Kidney (tissue), 14 donors: ENCODE results near the gene ZNF331. TPM values are rescaled to one million over a fixed set of nuclear protein-coding genes. Genes with fewer than 3 reads are reported as not detected.

Experiments used
- DNase-seq, 5 donors: peaks; one replicate each; pipeline ENCODE4 v3.0.0-alpha.2; 2013 to 2020
- FAIRE-seq: peaks from 2 replicates; lab custom pipeline; 2012; peaks lifted over from hg19 to GRCh38; lab: Jason Lieb, UNC
- H3K27ac ChIP-seq, 2 donors: one replicate each; pipeline ENCODE4 v1.7.0; 2013; ENCODE audit warnings: low read depth in 2 of 2, low read length in 2 of 2, inconsistent platforms in 1 of 2
- H3K27me3 ChIP-seq: one replicate; pipeline ENCODE4 v1.7.1; 2013; ENCODE audit warnings: low read length, inconsistent platforms; ENCODE audit not compliant: control insufficient read depth, insufficient read depth
- H3K36me3 ChIP-seq, 3 donors: one replicate each; pipeline versions ENCODE4 v1.7.0 to v1.7.1; 2013; ENCODE audit warnings: low read length in 3 of 3, control low read depth in 1 of 3, inconsistent platforms in 1 of 3; ENCODE audit not compliant: insufficient read depth in 3 of 3, control insufficient read depth in 2 of 3
- H3K4me1 ChIP-seq, 3 donors: one replicate each; pipeline versions ENCODE4 v1.7.0 to v1.7.1; 2013; ENCODE audit warnings: low read length in 3 of 3, inconsistent platforms in 1 of 3, low read depth in 1 of 3; ENCODE audit not compliant: control insufficient read depth in 2 of 3, insufficient read depth in 2 of 3
- H3K4me3 ChIP-seq, 3 donors: one replicate each; pipeline versions ENCODE4 v1.7.0 to v1.8.1; 2013; ENCODE audit warnings: low read length in 3 of 3, control low read depth in 1 of 3, inconsistent platforms in 1 of 3
- H3K9ac ChIP-seq, 3 donors: one replicate each; pipeline versions ENCODE4 v1.7.0 to v1.7.1; 2013; ENCODE audit warnings: low read length in 3 of 3, control low read depth in 1 of 3, inconsistent platforms in 1 of 3
- H3K9me3 ChIP-seq, 3 donors: one replicate each; pipeline versions ENCODE4 v1.7.0 to v1.7.1; 2013; ENCODE audit warnings: low read length in 3 of 3, control low read depth in 1 of 3, inconsistent platforms in 1 of 3; ENCODE audit not compliant: control insufficient read depth in 2 of 3, insufficient read depth in 1 of 3
- CTCF ChIP-seq: IDR thresholded peaks from 3 replicates; pipeline ENCODE4 v1.5.1; 2012; ENCODE audit warnings: mild to moderate bottlenecking, moderate library complexity, borderline replicate concordance; ENCODE audit not compliant: insufficient read depth; ENCODE audit errors: extremely low read depth
- intact Hi-C: fragments of 100-400 bp; cut with DNase I; formaldehyde crosslinking; loops from one replicate; pipeline ENCODE4 v1.11.1; 2022
- polyA plus RNA-seq: library from polyadenylated mRNA; stranded (reverse); fragments of 350-450 nt; fragmentation: Illumina TruSeq; extraction: RNeasy Lipid Tissue Mini Kit (QIAGEN cat#74804); gene quantifications from one replicate; pipeline ENCODE4 v1.2.3, GENCODE V29; 2014; ENCODE audit warnings: low read depth, low replicate concordance; ENCODE audit not compliant: insufficient read depth
- total RNA-seq: library from RNA; stranded (reverse); fragmentation: NEBNext Ultra II Directional; extraction: Animal tissue kit (Norgen Biotek cat#: 25700); gene quantifications from one replicate; pipeline ENCODE4 v1.2.1, GENCODE V29; 2021
- donor health status: control.
- donor health status: control.
- donor health status: control.
- donor health status: control.
- donor health status: control.
- donor health status: DM: yes; HTN: yes; CAD: no.
- donor health status: Normal renal cell carcinoma (clear cell type).

The ZNF331 gene
- total and polyA plus RNA-seq, 2 donors from 2014 or later = 6.5 to 22.3 TPM

- intact Hi-C loops = no loop called here
- TF ChIP-seq CTCF = no peak
- no peak for FAIRE-seq
Measured at GRCh38 chr19:53530622-53531021, 7.3 kb upstream of the ZNF331 start.

GRCh38 chr19:53531457-53531856, 6.5 kb upstream of the ZNF331 start:
- H3K27me3 ChIP-seq = no peaks in the 10 kb centered on the region
- H3K4me3 ChIP-seq = no peak overlapping the region
- H3K4me1 ChIP-seq = no peaks in the 10 kb centered on the region
- TF ChIP-seq CTCF = no peak
- no peak overlapping the region for H3K27ac ChIP-seq
- intact Hi-C loops = no loop called here
- FAIRE-seq (no peak), DNase-seq (no peak)
- no peaks in the 10 kb centered on the region for H3K36me3 ChIP-seq
- no peaks in the 10 kb centered on the region for H3K9me3 ChIP-seq
- no peak overlapping the region for H3K9ac ChIP-seq

More at GRCh38 chr19:53530622-53531021, 7.3 kb upstream of the ZNF331 start:
- H3K9ac ChIP-seq = no peak overlapping the region
- no peak overlapping the region for H3K4me3 ChIP-seq
- H3K27ac ChIP-seq = no peak overlapping the region
- no peaks in the 10 kb centered on the region for H3K36me3 ChIP-seq
- DNase-seq = no peak
- peaks cover 0 to 4% (median 0%) of the 10 kb centered on the region in 3 donors for H3K9me3 ChIP-seq
- H3K27me3 ChIP-seq = no peaks in the 10 kb centered on the region
- H3K4me1 ChIP-seq = no peaks in the 10 kb centered on the region

DNA sequence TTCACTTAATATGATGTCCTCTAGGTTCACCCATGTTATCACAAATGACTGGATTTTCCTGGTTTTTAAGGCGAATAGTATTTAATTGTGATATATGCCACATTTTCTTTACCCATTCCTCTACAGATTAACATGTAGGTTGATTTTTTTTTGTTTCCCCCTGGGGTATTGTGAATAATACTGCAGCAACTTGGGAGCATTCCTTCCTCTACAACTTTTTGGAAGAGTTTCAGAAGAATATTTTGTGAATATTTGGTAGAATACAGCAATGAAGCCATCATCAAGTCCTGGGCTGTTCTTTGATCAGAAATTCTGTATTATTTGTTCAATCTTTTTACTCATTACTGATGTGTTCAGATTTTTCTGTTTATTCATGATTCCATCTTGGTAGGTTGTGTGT, 5.6 kb upstream of the ZNF331 start:
- no peaks in the 10 kb centered on the region for H3K27me3 ChIP-seq
- FAIRE-seq (no peak), DNase-seq (no peak)
- no peaks in the 10 kb centered on the region for H3K9me3 ChIP-seq
- H3K27ac ChIP-seq = no peak overlapping the region
- no peaks in the 10 kb centered on the region for H3K36me3 ChIP-seq
- H3K4me3 ChIP-seq = no peak overlapping the region
- no peak overlapping the region for H3K9ac ChIP-seq
- no peak for TF ChIP-seq CTCF
- intact Hi-C loops = no loop called here
- H3K4me1 ChIP-seq = no peaks in the 10 kb centered on the region

- no peak for FAIRE-seq
- peaks cover 0 to 2% (median 0%) of the 10 kb centered on the region in 3 donors for H3K4me1 ChIP-seq
- H3K9me3 ChIP-seq = no peaks in the 10 kb centered on the region
- intact Hi-C loops = no loop called here
- no peak for TF ChIP-seq CTCF
- DNase-seq = no peak
- H3K4me3 ChIP-seq = no peak overlapping the region
- no peak overlapping the region for H3K9ac ChIP-seq
- H3K27me3 ChIP-seq = no peaks in the 10 kb centered on the region
- H3K36me3 ChIP-seq = no peaks in the 10 kb centered on the region
- no peak overlapping the region for H3K27ac ChIP-seq
Measured at GRCh38 chr19:53536225-53536548, 1.8 kb upstream of the ZNF331 start.
